ENCODE data around the gene POP5.
"Not testable (repeated sequence)": the region's sequence is repeated elsewhere in the genome, so short reads cannot be mapped to it uniquely, and the experiment has no call there.

Gene POP5

GRCh38 chr12:120580787-120581723 lies at the start of gene POP5:
TSS of gene POP5 (minus strand) at chr12:120581402. CDS start at chr12:120581362, 40 bp downstream.
- peak; percentile 97 for DNase-seq

DNA sequence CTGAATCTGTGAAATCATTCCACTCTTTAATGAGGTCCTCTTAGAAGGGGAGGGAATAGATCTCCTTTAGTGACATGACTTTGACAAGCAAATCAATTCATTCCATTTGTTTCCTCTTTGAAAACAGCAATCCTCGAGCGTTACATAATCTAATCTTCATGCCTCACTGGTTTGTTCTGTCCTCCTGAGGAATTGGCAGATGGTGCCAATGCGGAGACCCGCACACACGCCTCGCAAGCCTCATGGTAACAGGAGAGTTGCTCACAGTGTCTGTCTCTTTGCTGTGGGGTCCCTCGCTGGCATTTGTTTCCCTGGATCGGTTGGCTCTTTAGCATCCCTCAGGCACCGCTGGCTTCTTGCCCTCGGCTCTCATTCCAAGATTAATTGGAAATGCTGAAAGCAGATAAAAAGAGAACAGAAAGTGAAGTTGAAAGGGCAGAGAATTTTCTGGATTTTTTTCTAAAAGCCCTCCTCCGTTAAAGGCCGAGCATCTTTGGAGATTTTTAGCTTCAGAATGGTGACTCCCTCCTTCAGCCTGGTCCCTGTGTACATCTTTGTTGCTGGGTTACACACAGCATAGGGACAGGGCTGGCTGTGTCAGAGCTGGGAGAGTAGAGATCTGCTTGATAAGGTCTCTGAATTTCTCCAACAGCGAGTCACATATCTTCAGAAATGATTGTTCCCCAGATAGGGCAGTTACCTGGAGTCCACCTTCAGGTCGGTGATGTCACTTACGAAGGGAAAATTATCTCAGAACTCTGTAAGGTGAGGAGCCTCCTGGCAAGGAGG lies 49.1 kb upstream of the POP5 start:
- no peak for DNase-seq

- no peak for DNase-seq
Measured at GRCh38 chr12:120628919-120629318, 47.7 kb upstream of the POP5 start.

- DNase-seq, result peak; percentile 28
Measured at GRCh38 chr12:120625557-120626419, 44.6 kb upstream of the POP5 start.

GRCh38 chr12:120620624-120621023 lies 39.4 kb upstream of the POP5 start:
- DNase-seq, result no peak

- no peak for DNase-seq
Measured at GRCh38 chr12:120618954-120619615, 37.9 kb upstream of the POP5 start.

DNA sequence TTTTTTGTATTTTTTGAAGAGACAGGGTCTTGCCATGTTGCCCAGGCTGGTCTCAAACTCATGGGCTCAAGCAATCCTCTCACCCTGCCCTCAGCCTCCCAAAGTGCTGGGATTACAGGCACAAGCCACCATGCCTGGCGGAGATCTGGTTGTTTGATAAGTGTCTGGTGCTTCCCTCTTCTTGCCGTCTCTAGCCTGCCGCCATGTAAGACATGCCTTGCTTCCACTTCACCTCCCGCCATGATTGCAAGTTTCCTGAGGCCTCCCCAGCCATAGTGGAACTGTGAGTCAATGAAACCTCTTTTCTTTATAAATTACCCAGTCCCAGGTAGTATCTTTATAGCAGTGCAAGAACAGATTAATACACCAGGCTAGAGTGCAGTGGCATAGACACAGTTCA lies 36.6 kb upstream of the POP5 start:
- DNase-seq, result not testable (repeated sequence)

GRCh38 chr12:120617193-120617592 lies 36.0 kb upstream of the POP5 start:
- not testable (repeated sequence) for DNase-seq

GRCh38 chr12:120614848-120615247 lies 33.6 kb upstream of the POP5 start:
- no peak for DNase-seq

DNA sequence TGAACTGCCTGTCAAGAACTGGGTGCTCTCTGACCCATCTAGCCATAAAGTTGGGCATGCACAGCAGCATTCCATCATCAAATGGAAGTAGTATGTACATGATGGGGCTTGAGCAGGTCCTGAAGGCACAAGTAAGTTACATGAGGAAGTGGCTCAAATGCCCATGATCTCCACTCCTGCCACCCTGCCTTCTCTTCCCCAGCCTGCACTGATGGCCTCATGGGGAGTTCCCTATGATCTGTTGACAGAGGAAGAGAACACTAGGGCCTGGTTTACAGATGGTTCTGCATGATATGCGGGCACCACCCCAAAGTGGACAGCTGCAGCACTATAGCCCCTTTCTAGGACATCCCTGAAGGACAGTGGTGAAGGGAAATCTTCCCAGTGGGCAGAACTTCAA lies 30.3 kb upstream of the POP5 start:
- DNase-seq, result not testable (repeated sequence)

DNA sequence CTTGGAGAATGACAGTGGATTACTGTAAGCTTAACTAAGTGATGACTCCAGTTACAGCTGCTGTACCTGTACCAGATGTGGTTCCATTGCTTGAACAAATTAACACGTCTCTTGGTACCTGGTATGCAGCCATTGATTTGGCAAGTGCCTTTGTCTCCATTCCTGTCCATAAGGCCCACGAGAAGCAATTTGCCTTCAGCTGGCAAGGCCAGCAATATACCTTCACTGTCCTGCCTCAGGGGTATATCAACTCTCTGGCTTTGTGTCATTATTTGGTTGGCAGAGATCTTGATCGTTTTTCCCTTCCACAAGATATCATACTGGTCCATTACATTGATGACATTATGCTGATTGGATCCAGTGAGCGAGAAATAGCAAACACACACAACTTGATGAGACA lies 29.4 kb upstream of the POP5 start:
- no peak for DNase-seq

DNA sequence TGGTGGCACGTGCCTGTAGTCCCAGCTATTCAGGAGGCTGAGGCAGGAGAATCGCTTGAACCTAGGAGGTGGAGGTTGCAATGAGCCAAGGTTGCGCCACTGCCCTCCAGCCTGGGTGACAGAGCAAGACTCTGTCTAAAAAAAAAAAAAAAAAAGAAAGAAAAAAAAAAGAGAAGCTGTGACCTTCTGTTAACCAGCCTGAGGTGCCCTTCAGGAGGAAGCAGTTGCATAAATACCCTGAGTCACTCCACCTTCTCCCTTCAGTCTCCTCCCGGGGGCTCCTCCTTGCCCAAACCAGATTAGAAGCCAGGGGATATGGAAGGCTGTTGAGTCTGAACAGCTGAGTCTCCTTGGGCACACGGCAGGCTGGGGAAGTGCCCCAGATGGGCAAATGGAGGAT lies 21.2 kb upstream of the POP5 start:
- peak; percentile 5 for DNase-seq

GRCh38 chr12:120599672-120600552 lies 18.7 kb upstream of the POP5 start:
- DNase-seq, result no peak

- no peak for DNase-seq
Measured at GRCh38 chr12:120598674-120599463, 17.7 kb upstream of the POP5 start.

GRCh38 chr12:120597861-120598260 lies 16.7 kb upstream of the POP5 start:
- DNase-seq, result no peak

DNA sequence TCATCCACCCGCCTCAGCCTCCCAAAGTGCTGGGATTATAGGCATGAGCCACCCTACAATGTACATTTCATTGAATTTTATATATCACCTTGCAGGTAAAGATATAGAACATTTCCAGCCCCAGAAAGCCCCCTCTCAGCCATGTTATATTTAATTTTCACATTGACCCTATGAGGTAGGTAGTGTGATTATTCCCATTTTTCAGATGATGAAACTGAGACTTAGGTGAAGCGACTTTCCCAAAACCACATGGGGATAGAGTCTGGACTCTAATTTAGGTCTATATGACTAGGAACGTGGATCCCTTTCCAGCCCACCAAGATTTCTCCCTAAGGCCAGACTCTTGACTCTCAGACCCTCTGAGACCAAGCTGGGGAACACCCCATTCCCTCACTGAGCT lies 15.7 kb upstream of the POP5 start:
- DNase-seq, result no peak

DNA sequence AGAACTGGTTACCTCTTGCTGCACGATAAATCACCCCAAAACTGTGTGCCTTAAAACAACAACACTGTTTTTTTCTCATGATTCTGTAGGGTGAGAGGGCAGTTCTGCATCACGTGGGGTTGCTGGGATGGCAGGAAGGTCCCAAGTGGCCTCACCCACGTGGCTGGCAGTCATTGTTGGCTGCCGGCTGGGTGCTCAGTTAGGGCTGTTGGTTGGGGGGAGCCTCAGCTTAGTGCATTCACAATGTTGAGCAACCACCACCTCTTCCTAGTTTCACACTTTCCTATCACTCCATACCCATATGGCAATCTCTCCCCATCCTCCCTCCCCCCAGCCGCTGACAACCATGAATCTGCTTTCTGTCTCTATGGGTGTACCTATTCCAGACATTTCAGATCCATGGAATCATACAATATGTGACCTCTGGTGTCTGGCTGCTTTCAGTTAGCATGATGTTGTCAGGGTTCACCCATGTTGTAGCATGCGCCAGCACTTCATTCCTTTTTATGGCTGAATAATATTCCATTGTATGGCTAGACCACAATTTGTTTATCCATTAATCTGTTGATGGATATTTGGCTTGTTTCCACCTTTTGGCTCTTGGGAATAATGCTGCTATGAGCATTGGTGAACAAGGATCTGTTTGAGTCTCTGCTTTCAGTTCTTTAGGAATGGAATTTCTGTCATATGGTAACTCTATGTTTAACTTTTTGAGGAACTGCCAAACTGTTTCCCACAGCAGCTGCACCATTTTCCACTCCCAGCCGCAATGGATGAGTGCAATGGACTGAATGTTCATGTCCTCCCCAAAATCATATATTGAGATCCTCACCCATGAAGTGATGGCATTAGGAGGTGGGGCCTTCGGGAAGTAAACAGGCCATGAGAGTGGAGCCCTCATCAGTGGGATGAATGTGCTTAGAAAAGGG lies 11.2 kb upstream of the POP5 start:
- no peak for DNase-seq

DNA sequence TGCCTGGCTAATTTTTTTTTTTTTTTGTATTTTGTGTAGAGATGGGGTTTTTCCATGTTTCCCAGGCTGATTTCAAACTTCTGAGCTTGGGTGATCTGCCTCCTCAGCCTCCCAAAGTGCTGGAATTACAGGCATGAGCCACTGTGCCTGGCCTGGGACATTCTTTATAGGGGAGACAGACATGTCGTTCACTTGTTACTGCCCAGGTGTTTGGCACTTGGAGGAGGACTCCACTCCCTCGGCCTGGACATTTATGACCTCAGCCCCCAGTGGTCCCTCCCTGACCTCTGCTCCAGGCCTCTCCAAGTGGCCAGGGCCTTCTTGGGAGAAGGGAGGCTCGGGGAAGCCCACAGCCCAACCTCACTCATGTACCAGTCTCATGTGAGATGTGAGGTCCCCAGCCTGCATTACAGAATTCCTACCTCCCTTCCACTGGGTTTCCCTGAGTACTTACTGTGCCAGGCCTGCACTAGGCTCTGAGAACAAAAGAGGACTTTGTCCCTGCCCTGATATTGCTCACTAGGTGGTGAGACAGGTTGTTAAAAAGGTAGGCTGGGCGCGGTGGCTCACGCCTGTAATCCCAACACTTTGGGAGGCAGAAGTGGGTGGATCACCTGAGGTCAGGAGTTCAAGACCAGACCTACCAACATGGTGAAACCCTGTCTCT lies 9.7 kb upstream of the POP5 start:
- no peak for DNase-seq

Measured in CD4-positive, alpha-beta T cell treated with Interleukin-17A for 1 hour (primary cell).